ENCODE results near the gene COL15A1.

Gene COL15A1

DNA sequence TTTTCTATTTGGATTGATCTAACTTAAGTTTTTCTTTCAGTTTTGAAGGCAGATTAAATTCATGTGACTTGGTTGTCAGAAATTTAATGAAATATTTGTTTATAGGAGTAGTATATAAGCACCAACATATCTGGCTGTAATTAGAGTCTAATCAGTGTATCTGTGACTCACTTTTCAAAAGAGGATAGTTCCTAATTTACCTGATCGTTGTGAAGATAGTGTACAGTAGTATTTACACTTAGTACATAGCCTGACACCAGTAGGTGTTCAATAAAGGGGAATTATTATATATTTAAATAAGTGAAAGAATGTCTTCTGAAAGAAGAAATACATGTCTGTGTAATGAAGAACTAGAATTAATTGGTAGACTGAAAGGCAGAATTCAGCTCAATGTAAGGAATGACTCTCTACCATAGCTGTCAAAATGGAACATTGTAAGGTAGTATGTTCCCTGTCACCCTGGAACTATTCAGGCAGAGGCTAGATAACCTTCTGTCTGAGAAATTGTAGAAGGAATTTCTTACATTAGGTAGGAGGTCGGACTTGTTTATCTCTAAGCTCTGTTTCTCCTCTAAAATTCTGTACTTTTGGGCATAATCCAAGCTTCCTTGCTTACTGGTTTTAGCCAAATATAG is 169.8 kb downstream of the COL15A1 start:
- no peak overlapping the region for H3K27ac ChIP-seq (ENCODE audit: low read depth, low read length)
- H3K27me3 ChIP-seq (ENCODE audit: control insufficient read depth in 5 of 5, insufficient read depth in 4 of 5, low read length in 5 of 5): no peaks in the 10 kb centered on the region
- no peaks in the 10 kb centered on the region for H3K36me3 ChIP-seq (ENCODE audit: control insufficient read depth in 5 of 5, insufficient read depth in 5 of 5, low read length in 5 of 5)
- H3K4me1 ChIP-seq (ENCODE audit: control insufficient read depth in 5 of 5, insufficient read depth in 5 of 5, low read length in 5 of 5): peaks cover 2 to 44% (median 36%) of the 10 kb centered on the region in 5 donors
- H3K4me3 ChIP-seq (ENCODE audit: low read depth in 1 of 5, low read length in 5 of 5): no peak overlapping the region
- H3K9me3 ChIP-seq (ENCODE audit: control insufficient read depth in 5 of 5, low read length in 5 of 5): no peaks in the 10 kb centered on the region
- H3K9ac ChIP-seq (ENCODE audit: low read length in 5 of 5): peak overlapping the region in 2 of 5 donors; percentile 16 to 51

DNA sequence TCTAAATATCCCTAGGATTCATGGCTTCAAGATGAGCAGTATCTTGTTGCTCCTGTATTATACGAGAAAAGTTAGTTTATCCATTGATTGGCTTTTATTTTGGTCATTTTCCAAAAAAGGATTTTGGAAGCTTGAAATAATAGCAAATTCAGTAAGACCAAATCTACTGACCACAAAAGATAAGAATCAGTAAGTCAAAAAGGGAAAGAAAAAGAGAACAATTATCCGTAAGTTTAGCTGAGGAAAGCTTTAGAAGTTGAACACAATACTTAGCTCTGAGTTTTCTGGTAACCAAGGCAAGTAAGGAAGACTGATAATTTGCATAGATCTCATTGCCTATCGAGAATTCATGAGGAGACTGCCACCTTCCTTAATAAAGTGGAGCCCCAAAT is 170.3 kb downstream of the COL15A1 start:
- Histone ChIP-seq H3K27me3 (ENCODE audit: control insufficient read depth in 5 of 5, insufficient read depth in 4 of 5, low read length in 5 of 5) (no peaks in the 10 kb centered on the region), H3K4me1 (ENCODE audit: control insufficient read depth in 5 of 5, insufficient read depth in 5 of 5, low read length in 5 of 5) (peaks cover 2 to 43% (median 37%) of the 10 kb centered on the region in 5 donors), H3K9ac (ENCODE audit: low read length in 5 of 5) (peak overlapping the region in 2 of 5 donors; percentile 16 to 51), H3K36me3 (ENCODE audit: control insufficient read depth in 5 of 5, insufficient read depth in 5 of 5, low read length in 5 of 5) (no peaks in the 10 kb centered on the region), H3K4me3 (ENCODE audit: low read depth in 1 of 5, low read length in 5 of 5) (no peak overlapping the region), H3K9me3 (ENCODE audit: control insufficient read depth in 5 of 5, low read length in 5 of 5) (no peaks in the 10 kb centered on the region), H3K27ac (ENCODE audit: low read depth, low read length) (no peak overlapping the region)

GRCh38 chr9:99114846-99115500 is 171.3 kb downstream of the COL15A1 start:
- H3K27ac ChIP-seq (ENCODE audit: low read depth, low read length): no peak overlapping the region
- H3K36me3 ChIP-seq (ENCODE audit: control insufficient read depth in 5 of 5, insufficient read depth in 5 of 5, low read length in 5 of 5): no peaks in the 10 kb centered on the region
- no peak overlapping the region for H3K4me3 ChIP-seq (ENCODE audit: low read depth in 1 of 5, low read length in 5 of 5)
- H3K9me3 ChIP-seq (ENCODE audit: control insufficient read depth in 5 of 5, low read length in 5 of 5): no peaks in the 10 kb centered on the region
- no peak overlapping the region for H3K9ac ChIP-seq (ENCODE audit: low read length in 5 of 5)
- peaks cover 2 to 48% (median 35%) of the 10 kb centered on the region in 5 donors for H3K4me1 ChIP-seq (ENCODE audit: control insufficient read depth in 5 of 5, insufficient read depth in 5 of 5, low read length in 5 of 5)
- H3K27me3 ChIP-seq (ENCODE audit: control insufficient read depth in 5 of 5, insufficient read depth in 4 of 5, low read length in 5 of 5): no peaks in the 10 kb centered on the region

GRCh38 chr9:99116003-99116411 is 172.3 kb downstream of the COL15A1 start:
- no peak overlapping the region for H3K9ac ChIP-seq (ENCODE audit: low read length in 5 of 5)
- no peak overlapping the region for H3K4me3 ChIP-seq (ENCODE audit: low read depth in 1 of 5, low read length in 5 of 5)
- peaks cover 2 to 53% (median 38%) of the 10 kb centered on the region in 5 donors for H3K4me1 ChIP-seq (ENCODE audit: control insufficient read depth in 5 of 5, insufficient read depth in 5 of 5, low read length in 5 of 5)
- H3K36me3 ChIP-seq (ENCODE audit: control insufficient read depth in 5 of 5, insufficient read depth in 5 of 5, low read length in 5 of 5): no peaks in the 10 kb centered on the region
- H3K27me3 ChIP-seq (ENCODE audit: control insufficient read depth in 5 of 5, insufficient read depth in 4 of 5, low read length in 5 of 5): no peaks in the 10 kb centered on the region
- no peaks in the 10 kb centered on the region for H3K9me3 ChIP-seq (ENCODE audit: control insufficient read depth in 5 of 5, low read length in 5 of 5)
- H3K27ac ChIP-seq (ENCODE audit: low read depth, low read length): no peak overlapping the region

DNA sequence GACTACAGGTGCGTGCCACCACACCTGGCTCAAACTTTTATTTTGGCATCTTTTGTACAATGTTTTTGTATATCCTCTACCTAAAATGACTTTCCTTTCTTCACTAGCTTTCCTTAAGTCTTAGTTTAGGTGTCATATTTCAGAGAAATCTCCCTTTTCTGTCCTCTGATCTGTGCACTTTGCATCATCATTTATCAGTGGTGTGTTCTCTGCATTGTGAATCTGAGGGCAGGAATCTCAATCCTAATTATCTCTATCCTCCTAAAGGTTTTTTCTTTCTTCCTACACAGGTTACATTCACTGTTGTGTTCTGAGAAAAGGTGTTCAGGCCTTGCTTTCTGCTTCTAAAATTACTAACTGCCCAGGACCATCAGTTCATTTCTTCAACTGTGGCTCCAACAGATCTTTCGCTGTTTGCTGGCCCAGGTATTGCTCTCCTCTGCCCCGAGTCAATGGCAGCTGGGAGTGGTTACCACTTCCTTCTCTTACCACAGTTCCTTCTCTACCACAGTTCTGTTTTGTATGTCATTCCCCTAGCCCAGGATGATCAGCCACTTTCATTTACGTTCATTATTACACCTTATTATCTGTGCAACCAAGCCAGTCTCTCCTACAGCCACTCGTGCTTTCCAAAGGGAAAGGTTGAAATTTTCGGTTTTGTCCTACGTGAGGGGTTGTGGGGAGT is 175.2 kb downstream of the COL15A1 start:
- Histone ChIP-seq H3K9me3 (ENCODE audit: control insufficient read depth in 5 of 5, low read length in 5 of 5) (no peaks in the 10 kb centered on the region), H3K9ac (ENCODE audit: low read length in 5 of 5) (no peak overlapping the region), H3K27ac (ENCODE audit: low read depth, low read length) (no peak overlapping the region), H3K27me3 (ENCODE audit: control insufficient read depth in 5 of 5, insufficient read depth in 4 of 5, low read length in 5 of 5) (no peaks in the 10 kb centered on the region), H3K4me1 (ENCODE audit: control insufficient read depth in 5 of 5, insufficient read depth in 5 of 5, low read length in 5 of 5) (peaks cover 2 to 50% (median 23%) of the 10 kb centered on the region in 5 donors), H3K36me3 (ENCODE audit: control insufficient read depth in 5 of 5, insufficient read depth in 5 of 5, low read length in 5 of 5) (no peaks in the 10 kb centered on the region), H3K4me3 (ENCODE audit: low read depth in 1 of 5, low read length in 5 of 5) (no peak overlapping the region)

GRCh38 chr9:99119976-99120655 is 176.4 kb downstream of the COL15A1 start:
- H3K27ac ChIP-seq (ENCODE audit: low read depth, low read length): no peak overlapping the region
- H3K4me3 ChIP-seq (ENCODE audit: low read depth in 1 of 5, low read length in 5 of 5): no peak overlapping the region
- H3K27me3 ChIP-seq (ENCODE audit: control insufficient read depth in 5 of 5, insufficient read depth in 4 of 5, low read length in 5 of 5): no peaks in the 10 kb centered on the region
- no peaks in the 10 kb centered on the region for H3K9me3 ChIP-seq (ENCODE audit: control insufficient read depth in 5 of 5, low read length in 5 of 5)
- no peaks in the 10 kb centered on the region for H3K36me3 ChIP-seq (ENCODE audit: control insufficient read depth in 5 of 5, insufficient read depth in 5 of 5, low read length in 5 of 5)
- H3K4me1 ChIP-seq (ENCODE audit: control insufficient read depth in 5 of 5, insufficient read depth in 5 of 5, low read length in 5 of 5): peaks cover 0 to 40% (median 12%) of the 10 kb centered on the region in 5 donors
- H3K9ac ChIP-seq (ENCODE audit: low read length in 5 of 5): no peak overlapping the region
